K562 (cell line): ENCODE measurements around the gene BMP10. TPM values are rescaled to one million over a fixed set of nuclear protein-coding genes. Genes with fewer than 3 reads are reported as not detected.

ENCODE experiments used
- CBX1 ChIP-seq: sonication (generic); IDR thresholded peaks from 2 replicates; pipeline ENCODE4 v1.6.1; 2016; ENCODE audit warnings: antibody characterized with exemption, low read depth, mild to moderate bottlenecking
- DACH1 ChIP-seq: fragments of 450-650 bp; IDR thresholded peaks from 2 replicates; pipeline ENCODE4 v1.6.1; 2018; ENCODE audit not compliant: partially characterized antibody
- GATA2 ChIP-seq: sonication (generic); formaldehyde crosslinking; IDR thresholded peaks from 2 replicates; pipeline ENCODE4 v1.4.0; 2020; ENCODE audit warnings: mild to moderate bottlenecking, missing genetic modification reagents
- KAT2B ChIP-seq: IDR thresholded peaks from one replicate; pipeline ENCODE4 v1.6.1; 2012; ENCODE audit warnings: low read depth, mild to moderate bottlenecking, control low read depth, inconsistent platforms, low read length, moderate library complexity
- MAFG ChIP-seq: fragments of 450-650 bp; conservative IDR thresholded peaks from 2 replicates; pipeline ENCODE4 v1.6.1; 2016; ENCODE audit warnings: missing genetic modification characterization, missing compliant biosample characterization
- NCOA2 ChIP-seq, 2 experiments: fragments of 450-650 bp; IDR thresholded peaks; 2 replicates each; pipeline ENCODE4 v1.6.1; 2018; ENCODE audit warnings: mild to moderate bottlenecking in 2 of 2, moderate library complexity in 1 of 2; ENCODE audit not compliant: partially characterized antibody in 2 of 2
- NFATC3 ChIP-seq: fragments of 450-650 bp; IDR thresholded peaks from 2 replicates; pipeline ENCODE4 v1.6.1; 2017; ENCODE audit warnings: mild to moderate bottlenecking
- POLR2A ChIP-seq: fragments of 450-650 bp; conservative IDR thresholded peaks from 2 replicates; pipeline ENCODE4 v1.6.1; 2016
- POU5F1 ChIP-seq: fragments of 150-350 bp; IDR thresholded peaks from 2 replicates; pipeline ENCODE4 v1.6.1; 2014; ENCODE audit warnings: borderline replicate concordance, low read length, low read depth, mild to moderate bottlenecking; ENCODE audit not compliant: partially characterized antibody
- SLC30A9 ChIP-seq: fragments of 250-450 bp; sonication (Bioruptor Pico); IDR thresholded peaks from 2 replicates; pipeline ENCODE4 v1.8.0; 2022; ENCODE audit warnings: mild to moderate bottlenecking, moderate library complexity
- SREBF2 ChIP-seq: sonication (generic); formaldehyde crosslinking; IDR thresholded peaks from 2 replicates; pipeline ENCODE4 v1.4.0; 2020; ENCODE audit warnings: mild to moderate bottlenecking, missing genetic modification reagents
- STAT5B ChIP-seq: fragments of 250-450 bp; sonication (Bioruptor Pico); IDR thresholded peaks from 2 replicates; pipeline ENCODE4 v1.8.0; 2021; ENCODE audit warnings: mild to moderate bottlenecking, inconsistent platforms
- STAT6 ChIP-seq: sonication (generic); formaldehyde crosslinking; IDR thresholded peaks from 2 replicates; pipeline ENCODE4 v1.8.1; 2023; ENCODE audit warnings: mild to moderate bottlenecking, missing genetic modification reagents
- TRIM24 ChIP-seq, 2 experiments: fragments of 450-650 bp; IDR thresholded peaks; 2 replicates each; pipeline ENCODE4 v1.6.1; 2016
- TRIM28 ChIP-seq: fragments of 450-650 bp; IDR thresholded peaks from 2 replicates; pipeline ENCODE4 v1.6.1; 2017
- ZEB2 ChIP-seq: fragments of 450-650 bp; IDR thresholded peaks from 2 replicates; pipeline ENCODE4 v1.6.1; 2016
- ZNF140 ChIP-seq: fragments of 250-450 bp; sonication (Bioruptor Pico); IDR thresholded peaks from 2 replicates; pipeline ENCODE4 v1.8.0; 2021; ENCODE audit warnings: moderate library complexity, mild to moderate bottlenecking, inconsistent platforms
- ZNF384 ChIP-seq: IDR thresholded peaks from 2 replicates; pipeline ENCODE4 v1.6.1; 2012; ENCODE audit warnings: low read depth, low read length, improper control_type of control experiment
- ZNF444 ChIP-seq: fragments of 250-450 bp; sonication (Bioruptor Pico); IDR thresholded peaks from 2 replicates; pipeline ENCODE4 v1.4.0; 2020; ENCODE audit warnings: mild to moderate bottlenecking, moderate library complexity
- polyA plus RNA-seq, 8 experiments: library from polyadenylated mRNA; depleted of rRNA in 4 of 8; stranded (reverse) in 5 of 8; unstranded in 3 of 8; fragments of >200 nt; fragmentation: Nextera tagmentation in 2 of 8; fragmentation: Illumina TruSeq in 1 of 8; extraction: Ambion mirVana in 2 of 8; extraction: Trizol in 1 of 8; gene quantifications; 2 replicates each; pipeline versions ENCODE4 v1.2.1 to v1.2.3, GENCODE V29; 2011 to 2014; ENCODE audit warnings: inconsistent platforms in 1 of 8, missing spikeins in 1 of 8
- total RNA-seq, 7 experiments: library from RNA; depleted of rRNA in 6 of 7; stranded (reverse); fragments of >200 nt in 6 of 7; fragmentation: Illumina TruSeq in 2 of 7; extraction: Trizol in 2 of 7; gene quantifications; 2 replicates each; pipeline versions ENCODE4 v1.2.1 to v1.2.3, GENCODE V29; 2011 to 2021; ENCODE audit warnings: low replicate concordance in 1 of 7
- TF ChIP-seq, protein P1 (sequence below): fragments of 250-450 bp; sonication (Bioruptor Pico); IDR thresholded peaks from 2 replicates; pipeline ENCODE4 v1.5.1; 2021; ENCODE audit warnings: mild to moderate bottlenecking
- TF ChIP-seq, protein P2 (sequence below): fragments of 450-650 bp; IDR thresholded peaks from 2 replicates; pipeline ENCODE4 v1.6.1; 2018; ENCODE audit warnings: mild to moderate bottlenecking, low read depth; ENCODE audit not compliant: partially characterized antibody
- TF ChIP-seq, protein P3 (sequence below), 3 experiments: fragments of 200-800 bp in 1 of 3; fragments of 250-450 bp in 1 of 3; fragments of 450-650 bp in 1 of 3; sonication (Bioruptor Pico) in 1 of 3; sonication (Bioruptor generic) in 1 of 3; formaldehyde crosslinking in 1 of 3; IDR thresholded peaks; 2 replicates each; pipeline versions ENCODE4 v1.6.1 to v1.8.0; 2016 to 2022; ENCODE audit warnings: mild to moderate bottlenecking in 2 of 3, missing genetic modification characterization in 2 of 3, missing compliant biosample characterization in 1 of 3, moderate library complexity in 1 of 3

BMP10 gene
- total and polyA plus RNA-seq, 9 of the 15 experiments (the other 6 are each of a cell fraction or from before 2014, with no cell fraction given): 0.11 to 0.91 (median 0.43) TPM

GRCh38 chr2:68901561-68901960, 30.4 kb upstream of the BMP10 start (continued):
- TF ChIP-seq, protein P1, sequence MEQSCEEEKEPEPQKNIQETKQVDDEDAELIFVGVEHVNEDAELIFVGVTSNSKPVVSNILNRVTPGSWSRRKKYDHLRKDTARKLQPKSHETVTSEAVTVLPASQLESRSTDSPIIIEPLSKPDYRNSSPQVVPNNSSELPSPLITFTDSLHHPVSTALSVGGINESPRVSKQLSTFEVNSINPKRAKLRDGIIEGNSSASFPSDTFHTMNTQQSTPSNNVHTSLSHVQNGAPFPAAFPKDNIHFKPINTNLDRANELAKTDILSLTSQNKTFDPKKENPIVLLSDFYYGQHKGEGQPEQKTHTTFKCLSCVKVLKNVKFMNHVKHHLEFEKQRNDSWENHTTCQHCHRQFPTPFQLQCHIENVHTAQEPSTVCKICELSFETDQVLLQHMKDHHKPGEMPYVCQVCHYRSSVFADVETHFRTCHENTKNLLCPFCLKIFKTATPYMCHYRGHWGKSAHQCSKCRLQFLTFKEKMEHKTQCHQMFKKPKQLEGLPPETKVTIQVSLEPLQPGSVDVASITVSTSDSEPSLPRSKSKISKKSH (CRISPR knock-in tag): peak; percentile 92
- TF ChIP-seq POU5F1 (no peak), ZEB2 (0 out of 2 replicates have a peak, but pooled peaks have one; percentile 25), ZNF444 (CRISPR knock-in tag) (no peak), STAT6 (CRISPR knock-in tag) (no peak), KAT2B (no peak), TRIM28 (peak; percentile 94), MAFG (tag) (no peak), NFATC3 (no peak), GATA2 (CRISPR knock-in tag) (peak; percentile 16; the same call in 1 of the 2 replicates), SLC30A9 (no peak), ZNF140 (CRISPR knock-in tag) (no peak), POLR2A (no peak), DACH1 (no peak), SREBF2 (CRISPR knock-in tag) (no peak), NCOA2 (IDR thresholded peaks at IDR 0.05; ENCODE audit: partially characterized antibody in 2 of 2) (no peak), CBX1 (0 out of 2 replicates have a peak, but pooled peaks have one; percentile 48), STAT5B (CRISPR knock-in tag) (no peak), TRIM24 (IDR thresholded peaks at IDR 0.05) (peak; percentile 48 to 55; a peak in 3 of 4 replicates), ZNF384 (no peak)
- TF ChIP-seq, protein P2, sequence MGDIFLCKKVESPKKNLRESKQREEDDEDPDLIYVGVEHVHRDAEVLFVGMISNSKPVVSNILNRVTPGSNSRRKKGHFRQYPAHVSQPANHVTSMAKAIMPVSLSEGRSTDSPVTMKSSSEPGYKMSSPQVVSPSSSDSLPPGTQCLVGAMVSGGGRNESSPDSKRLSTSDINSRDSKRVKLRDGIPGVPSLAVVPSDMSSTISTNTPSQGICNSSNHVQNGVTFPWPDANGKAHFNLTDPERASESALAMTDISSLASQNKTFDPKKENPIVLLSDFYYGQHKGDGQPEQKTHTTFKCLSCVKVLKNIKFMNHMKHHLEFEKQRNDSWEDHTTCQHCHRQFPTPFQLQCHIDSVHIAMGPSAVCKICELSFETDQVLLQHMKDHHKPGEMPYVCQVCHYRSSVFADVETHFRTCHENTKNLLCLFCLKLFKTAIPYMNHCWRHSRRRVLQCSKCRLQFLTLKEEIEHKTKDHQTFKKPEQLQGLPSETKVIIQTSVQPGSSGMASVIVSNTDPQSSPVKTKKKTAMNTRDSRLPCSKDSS: peak; percentile 87
- TF ChIP-seq, protein P3, sequence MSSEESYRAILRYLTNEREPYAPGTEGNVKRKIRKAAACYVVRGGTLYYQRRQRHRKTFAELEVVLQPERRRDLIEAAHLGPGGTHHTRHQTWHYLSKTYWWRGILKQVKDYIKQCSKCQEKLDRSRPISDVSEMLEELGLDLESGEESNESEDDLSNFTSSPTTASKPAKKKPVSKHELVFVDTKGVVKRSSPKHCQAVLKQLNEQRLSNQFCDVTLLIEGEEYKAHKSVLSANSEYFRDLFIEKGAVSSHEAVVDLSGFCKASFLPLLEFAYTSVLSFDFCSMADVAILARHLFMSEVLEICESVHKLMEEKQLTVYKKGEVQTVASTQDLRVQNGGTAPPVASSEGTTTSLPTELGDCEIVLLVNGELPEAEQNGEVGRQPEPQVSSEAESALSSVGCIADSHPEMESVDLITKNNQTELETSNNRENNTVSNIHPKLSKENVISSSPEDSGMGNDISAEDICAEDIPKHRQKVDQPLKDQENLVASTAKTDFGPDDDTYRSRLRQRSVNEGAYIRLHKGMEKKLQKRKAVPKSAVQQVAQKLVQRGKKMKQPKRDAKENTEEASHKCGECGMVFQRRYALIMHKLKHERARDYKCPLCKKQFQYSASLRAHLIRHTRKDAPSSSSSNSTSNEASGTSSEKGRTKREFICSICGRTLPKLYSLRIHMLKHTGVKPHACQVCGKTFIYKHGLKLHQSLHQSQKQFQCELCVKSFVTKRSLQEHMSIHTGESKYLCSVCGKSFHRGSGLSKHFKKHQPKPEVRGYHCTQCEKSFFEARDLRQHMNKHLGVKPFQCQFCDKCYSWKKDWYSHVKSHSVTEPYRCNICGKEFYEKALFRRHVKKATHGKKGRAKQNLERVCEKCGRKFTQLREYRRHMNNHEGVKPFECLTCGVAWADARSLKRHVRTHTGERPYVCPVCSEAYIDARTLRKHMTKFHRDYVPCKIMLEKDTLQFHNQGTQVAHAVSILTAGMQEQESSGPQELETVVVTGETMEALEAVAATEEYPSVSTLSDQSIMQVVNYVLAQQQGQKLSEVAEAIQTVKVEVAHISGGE (CRISPR knock-in tag; IDR thresholded peaks at IDR 0.05): 0 out of 6 replicates have a peak, but pooled peaks of 1 of the 3 experiments have one; percentile 18
